K562 (cell line): Measurements from ENCODE around the gene FAM200B. TPM values are rescaled to one million over a fixed set of nuclear protein-coding genes. Genes with fewer than 3 reads are reported as not detected.
A peak's percentile ranks its signal among the peaks of the same experiment; 100 is the strongest.

ENCODE experiments used
- ARID2 ChIP-seq: fragments of 450-650 bp; IDR thresholded peaks from 2 replicates; pipeline ENCODE4 v1.6.1; 2017; ENCODE audit warnings: antibody characterized with exemption, mild to moderate bottlenecking
- BACH1 ChIP-seq: fragments of 200-800 bp; sonication (Bioruptor generic); IDR thresholded peaks from 2 replicates; pipeline ENCODE4 v1.6.1; 2016; ENCODE audit warnings: missing genetic modification characterization, missing compliant biosample characterization
- EP400 ChIP-seq: fragments of 450-650 bp; IDR thresholded peaks from 2 replicates; pipeline ENCODE4 v1.6.1; 2017; ENCODE audit warnings: antibody characterized with exemption, mild to moderate bottlenecking, moderate library complexity
- ETS1 ChIP-seq: conservative IDR thresholded peaks from 2 replicates; pipeline ENCODE4 v1.6.1; 2011; ENCODE audit warnings: low read depth, mild to moderate bottlenecking, low read length; ENCODE audit not compliant: control insufficient read depth
- FOXP1 ChIP-seq: sonication (generic); formaldehyde crosslinking; IDR thresholded peaks from 2 replicates; pipeline ENCODE4 v1.8.0; 2022; ENCODE audit warnings: mild to moderate bottlenecking, missing genetic modification reagents
- NFIC ChIP-seq: fragments of 450-650 bp; IDR thresholded peaks from 2 replicates; pipeline ENCODE4 v1.6.1; 2017; ENCODE audit warnings: mild to moderate bottlenecking, inconsistent platforms
- U2AF1 ChIP-seq: fragments of 200-400 bp; formaldehyde crosslinking; optimal IDR thresholded peaks from 2 replicates; pipeline ENCODE3; 2017; ENCODE audit warnings: mild to moderate bottlenecking, low read depth, low read length, moderate library complexity
- YY1 ChIP-seq, 3 experiments: IDR thresholded peaks; 2 replicates each; pipeline ENCODE4 v1.6.1; 2011; ENCODE audit warnings: low read length in 2 of 3, mild to moderate bottlenecking in 2 of 3, moderate library complexity in 2 of 3, borderline replicate concordance in 1 of 3, control low read depth in 1 of 3, low read depth in 1 of 3; ENCODE audit not compliant: insufficient read depth in 3 of 3, insufficient replicate concordance in 2 of 3, control insufficient read depth in 1 of 3, insufficient read length in 1 of 3; ENCODE audit errors: extremely low read depth in 1 of 3
- ZNF354B ChIP-seq: fragments of 250-450 bp; sonication (Bioruptor Pico); IDR thresholded peaks from 2 replicates; pipeline ENCODE4 v1.4.0; 2020
- polyA plus RNA-seq, 8 experiments: library from polyadenylated mRNA; depleted of rRNA in 4 of 8; stranded (reverse) in 5 of 8; unstranded in 3 of 8; fragments of >200 nt; fragmentation: Nextera tagmentation in 2 of 8; fragmentation: Illumina TruSeq in 1 of 8; extraction: Ambion mirVana in 2 of 8; extraction: Trizol in 1 of 8; gene quantifications; 2 replicates each; pipeline versions ENCODE4 v1.2.1 to v1.2.3, GENCODE V29; 2011 to 2014; ENCODE audit warnings: inconsistent platforms in 1 of 8, missing spikeins in 1 of 8
- total RNA-seq, 7 experiments: library from RNA; depleted of rRNA in 6 of 7; stranded (reverse); fragments of >200 nt in 6 of 7; fragmentation: Illumina TruSeq in 2 of 7; extraction: Trizol in 2 of 7; gene quantifications; 2 replicates each; pipeline versions ENCODE4 v1.2.1 to v1.2.3, GENCODE V29; 2011 to 2021; ENCODE audit warnings: low replicate concordance in 1 of 7
- TF ChIP-seq, protein P1 (sequence below): sonication (generic); formaldehyde crosslinking; IDR thresholded peaks from 2 replicates; pipeline ENCODE4 v1.8.1; 2023; ENCODE audit warnings: missing genetic modification reagents, mild to moderate bottlenecking, borderline replicate concordance
- TF ChIP-seq, protein P2 (sequence below): fragments of 450-650 bp; IDR thresholded peaks from 2 replicates; pipeline ENCODE4 v1.6.1; 2016; ENCODE audit warnings: missing biosample characterization, missing genetic modification characterization
- TF ChIP-seq, protein P3 (sequence below): IDR thresholded peaks from 2 replicates; pipeline ENCODE4 v1.6.1; 2011; ENCODE audit warnings: borderline replicate concordance, low read depth, mild to moderate bottlenecking, moderate library complexity, low read length; ENCODE audit not compliant: insufficient read depth, poor library complexity, severe bottlenecking
- TF ChIP-seq, protein P4 (sequence below): sonication (generic); formaldehyde crosslinking; IDR thresholded peaks from 2 replicates; pipeline ENCODE4 v1.5.0; 2020; ENCODE audit warnings: missing genetic modification reagents

FAM200B gene
- total and polyA plus RNA-seq, 9 of the 15 experiments (the other 6 are each of a cell fraction or from before 2014, with no cell fraction given) = 17.4 to 48.0 (median 25.5) TPM

DNA sequence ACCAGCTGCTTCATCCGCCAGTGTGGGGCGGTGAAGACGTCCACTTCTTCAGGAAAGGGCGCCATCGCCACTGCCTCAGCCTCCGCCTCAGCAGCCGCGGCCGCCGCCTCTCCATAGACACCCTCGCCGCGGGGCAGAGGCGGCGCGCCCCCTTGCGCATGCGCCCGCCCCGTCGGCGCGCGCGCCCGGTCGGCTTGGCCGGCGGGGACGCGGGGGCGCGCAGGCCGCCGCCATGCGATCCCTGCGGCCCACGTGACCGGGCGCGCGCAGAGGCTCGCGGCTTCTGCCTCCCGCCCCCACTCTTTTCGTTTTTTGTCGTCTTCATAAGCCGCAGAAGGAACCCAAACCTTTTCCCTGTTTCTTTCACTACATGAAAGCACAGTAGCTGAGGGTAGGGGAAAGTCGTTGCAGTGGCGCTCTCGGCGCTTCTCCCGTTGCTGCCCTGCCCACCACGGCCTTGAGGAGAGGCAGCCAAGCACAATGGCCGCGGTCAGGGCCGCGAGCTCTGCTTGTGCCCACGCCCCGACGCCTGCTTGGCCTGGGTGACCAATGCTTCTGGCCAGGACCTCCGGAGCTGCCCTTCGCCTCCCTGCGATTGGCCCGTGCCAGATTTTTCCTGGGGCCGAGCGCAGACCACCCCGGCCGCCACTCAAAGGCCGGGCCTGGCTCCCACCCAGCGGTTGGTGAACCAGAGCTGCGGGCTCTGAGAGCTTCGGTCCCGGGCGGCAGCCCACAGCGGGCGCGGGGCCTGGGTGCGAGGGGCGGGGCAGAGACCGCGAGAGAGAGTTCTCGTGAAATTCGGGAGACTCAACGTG is 26.2 kb upstream of the FAM200B start, which contains the start of gene FBXL5 (continued):
- TF ChIP-seq, protein P1, sequence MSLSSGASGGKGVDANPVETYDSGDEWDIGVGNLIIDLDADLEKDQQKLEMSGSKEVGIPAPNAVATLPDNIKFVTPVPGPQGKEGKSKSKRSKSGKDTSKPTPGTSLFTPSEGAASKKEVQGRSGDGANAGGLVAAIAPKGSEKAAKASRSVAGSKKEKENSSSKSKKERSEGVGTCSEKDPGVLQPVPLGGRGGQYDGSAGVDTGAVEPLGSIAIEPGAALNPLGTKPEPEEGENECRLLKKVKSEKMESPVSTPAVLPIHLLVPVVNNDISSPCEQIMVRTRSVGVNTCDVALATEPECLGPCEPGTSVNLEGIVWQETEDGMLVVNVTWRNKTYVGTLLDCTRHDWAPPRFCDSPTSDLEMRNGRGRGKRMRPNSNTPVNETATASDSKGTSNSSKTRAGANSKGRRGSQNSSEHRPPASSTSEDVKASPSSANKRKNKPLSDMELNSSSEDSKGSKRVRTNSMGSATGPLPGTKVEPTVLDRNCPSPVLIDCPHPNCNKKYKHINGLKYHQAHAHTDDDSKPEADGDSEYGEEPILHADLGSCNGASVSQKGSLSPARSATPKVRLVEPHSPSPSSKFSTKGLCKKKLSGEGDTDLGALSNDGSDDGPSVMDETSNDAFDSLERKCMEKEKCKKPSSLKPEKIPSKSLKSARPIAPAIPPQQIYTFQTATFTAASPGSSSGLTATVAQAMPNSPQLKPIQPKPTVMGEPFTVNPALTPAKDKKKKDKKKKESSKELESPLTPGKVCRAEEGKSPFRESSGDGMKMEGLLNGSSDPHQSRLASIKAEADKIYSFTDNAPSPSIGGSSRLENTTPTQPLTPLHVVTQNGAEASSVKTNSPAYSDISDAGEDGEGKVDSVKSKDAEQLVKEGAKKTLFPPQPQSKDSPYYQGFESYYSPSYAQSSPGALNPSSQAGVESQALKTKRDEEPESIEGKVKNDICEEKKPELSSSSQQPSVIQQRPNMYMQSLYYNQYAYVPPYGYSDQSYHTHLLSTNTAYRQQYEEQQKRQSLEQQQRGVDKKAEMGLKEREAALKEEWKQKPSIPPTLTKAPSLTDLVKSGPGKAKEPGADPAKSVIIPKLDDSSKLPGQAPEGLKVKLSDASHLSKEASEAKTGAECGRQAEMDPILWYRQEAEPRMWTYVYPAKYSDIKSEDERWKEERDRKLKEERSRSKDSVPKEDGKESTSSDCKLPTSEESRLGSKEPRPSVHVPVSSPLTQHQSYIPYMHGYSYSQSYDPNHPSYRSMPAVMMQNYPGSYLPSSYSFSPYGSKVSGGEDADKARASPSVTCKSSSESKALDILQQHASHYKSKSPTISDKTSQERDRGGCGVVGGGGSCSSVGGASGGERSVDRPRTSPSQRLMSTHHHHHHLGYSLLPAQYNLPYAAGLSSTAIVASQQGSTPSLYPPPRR = no peak
- peak; percentile 17 to 83 (median 33) for TF ChIP-seq YY1 (IDR thresholded peaks at IDR 0.05; ENCODE audit: borderline replicate concordance in 1 of 3, control insufficient read depth in 1 of 3, extremely low read depth in 1 of 3, insufficient read depth in 3 of 3, insufficient read length in 1 of 3, insufficient replicate concordance in 2 of 3, low read depth in 1 of 3, low read length in 2 of 3)
- TF ChIP-seq, protein P2, sequence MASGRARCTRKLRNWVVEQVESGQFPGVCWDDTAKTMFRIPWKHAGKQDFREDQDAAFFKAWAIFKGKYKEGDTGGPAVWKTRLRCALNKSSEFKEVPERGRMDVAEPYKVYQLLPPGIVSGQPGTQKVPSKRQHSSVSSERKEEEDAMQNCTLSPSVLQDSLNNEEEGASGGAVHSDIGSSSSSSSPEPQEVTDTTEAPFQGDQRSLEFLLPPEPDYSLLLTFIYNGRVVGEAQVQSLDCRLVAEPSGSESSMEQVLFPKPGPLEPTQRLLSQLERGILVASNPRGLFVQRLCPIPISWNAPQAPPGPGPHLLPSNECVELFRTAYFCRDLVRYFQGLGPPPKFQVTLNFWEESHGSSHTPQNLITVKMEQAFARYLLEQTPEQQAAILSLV (tag) = no peak
- TF ChIP-seq, protein P3, sequence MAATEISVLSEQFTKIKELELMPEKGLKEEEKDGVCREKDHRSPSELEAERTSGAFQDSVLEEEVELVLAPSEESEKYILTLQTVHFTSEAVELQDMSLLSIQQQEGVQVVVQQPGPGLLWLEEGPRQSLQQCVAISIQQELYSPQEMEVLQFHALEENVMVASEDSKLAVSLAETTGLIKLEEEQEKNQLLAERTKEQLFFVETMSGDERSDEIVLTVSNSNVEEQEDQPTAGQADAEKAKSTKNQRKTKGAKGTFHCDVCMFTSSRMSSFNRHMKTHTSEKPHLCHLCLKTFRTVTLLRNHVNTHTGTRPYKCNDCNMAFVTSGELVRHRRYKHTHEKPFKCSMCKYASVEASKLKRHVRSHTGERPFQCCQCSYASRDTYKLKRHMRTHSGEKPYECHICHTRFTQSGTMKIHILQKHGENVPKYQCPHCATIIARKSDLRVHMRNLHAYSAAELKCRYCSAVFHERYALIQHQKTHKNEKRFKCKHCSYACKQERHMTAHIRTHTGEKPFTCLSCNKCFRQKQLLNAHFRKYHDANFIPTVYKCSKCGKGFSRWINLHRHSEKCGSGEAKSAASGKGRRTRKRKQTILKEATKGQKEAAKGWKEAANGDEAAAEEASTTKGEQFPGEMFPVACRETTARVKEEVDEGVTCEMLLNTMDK = no peak
- no peak for TF ChIP-seq ZNF354B (CRISPR knock-in tag)
- 0 out of 2 replicates have a peak, but pooled peaks have one; percentile 11 for TF ChIP-seq ETS1
- TF ChIP-seq, protein P4, sequence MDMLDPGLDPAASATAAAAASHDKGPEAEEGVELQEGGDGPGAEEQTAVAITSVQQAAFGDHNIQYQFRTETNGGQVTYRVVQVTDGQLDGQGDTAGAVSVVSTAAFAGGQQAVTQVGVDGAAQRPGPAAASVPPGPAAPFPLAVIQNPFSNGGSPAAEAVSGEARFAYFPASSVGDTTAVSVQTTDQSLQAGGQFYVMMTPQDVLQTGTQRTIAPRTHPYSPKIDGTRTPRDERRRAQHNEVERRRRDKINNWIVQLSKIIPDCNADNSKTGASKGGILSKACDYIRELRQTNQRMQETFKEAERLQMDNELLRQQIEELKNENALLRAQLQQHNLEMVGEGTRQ (CRISPR knock-in tag) = peak; percentile 91
- peak; percentile 26 for TF ChIP-seq NFIC
- TF ChIP-seq BACH1 = peak; percentile 64; the same call in 1 of the 2 replicates
- no peak for TF ChIP-seq ARID2
- peak; percentile 71; the same call in 1 of the 2 replicates for TF ChIP-seq FOXP1
- no peak for TF ChIP-seq U2AF1
- peak; percentile 70 for TF ChIP-seq EP400
